NCI-H2196 (cell line): ENCODE measurements around the gene TMC6.
"Not testable (repeated sequence)": the region's sequence is repeated elsewhere in the genome, so short reads cannot be mapped to it uniquely, and the experiment has no call there.

Experiments used
- DNase-seq: peaks from one replicate; lab custom pipeline; 2025; ENCODE audit not compliant: unreplicated experiment; lab: John Stamatoyannopoulos, UW

Gene TMC6

GRCh38 chr17:78082988-78083387, 45.6 kb downstream of the TMC6 start:
- peak; percentile 17 for DNase-seq

GRCh38 chr17:78082355-78082872, 46.1 kb downstream of the TMC6 start:
- not testable (repeated sequence) for DNase-seq

- DNase-seq, result no peak
These were observed 47.0 kb downstream of the TMC6 start for GRCh38 chr17:78081551-78081950.

- no peak for DNase-seq
These were observed 49.3 kb downstream of the TMC6 start for GRCh38 chr17:78079253-78079652.

GRCh38 chr17:78075545-78075944, 53.0 kb downstream of the TMC6 start:
- DNase-seq, result no peak

- DNase-seq, result no peak
These were observed 53.5 kb downstream of the TMC6 start for GRCh38 chr17:78075011-78075410.

- DNase-seq, result no peak
These were observed 55.6 kb downstream of the TMC6 start for GRCh38 chr17:78072961-78073360.

GRCh38 chr17:78069695-78070094, 58.9 kb downstream of the TMC6 start:
- DNase-seq, result no peak

GRCh38 chr17:78066976-78067375, 61.6 kb downstream of the TMC6 start:
- DNase-seq, result not testable (repeated sequence)

GRCh38 chr17:78064708-78065107, 63.8 kb downstream of the TMC6 start:
- no peak for DNase-seq

GRCh38 chr17:78063489-78063888, 65.1 kb downstream of the TMC6 start:
- DNase-seq, result no peak

GRCh38 chr17:78062596-78062995, 66.0 kb downstream of the TMC6 start:
- no peak for DNase-seq
